NCI-H1930 (cell line): ENCODE data around the gene ZNF469.
"Not testable (repeated sequence)": the region's sequence is repeated elsewhere in the genome, so short reads cannot be mapped to it uniquely, and the experiment has no call there.

Experiments used
- DNase-seq, 2 experiments: peaks; one replicate each; lab custom pipeline; 2025; lab: John Stamatoyannopoulos, UW

The ZNF469 gene

DNA sequence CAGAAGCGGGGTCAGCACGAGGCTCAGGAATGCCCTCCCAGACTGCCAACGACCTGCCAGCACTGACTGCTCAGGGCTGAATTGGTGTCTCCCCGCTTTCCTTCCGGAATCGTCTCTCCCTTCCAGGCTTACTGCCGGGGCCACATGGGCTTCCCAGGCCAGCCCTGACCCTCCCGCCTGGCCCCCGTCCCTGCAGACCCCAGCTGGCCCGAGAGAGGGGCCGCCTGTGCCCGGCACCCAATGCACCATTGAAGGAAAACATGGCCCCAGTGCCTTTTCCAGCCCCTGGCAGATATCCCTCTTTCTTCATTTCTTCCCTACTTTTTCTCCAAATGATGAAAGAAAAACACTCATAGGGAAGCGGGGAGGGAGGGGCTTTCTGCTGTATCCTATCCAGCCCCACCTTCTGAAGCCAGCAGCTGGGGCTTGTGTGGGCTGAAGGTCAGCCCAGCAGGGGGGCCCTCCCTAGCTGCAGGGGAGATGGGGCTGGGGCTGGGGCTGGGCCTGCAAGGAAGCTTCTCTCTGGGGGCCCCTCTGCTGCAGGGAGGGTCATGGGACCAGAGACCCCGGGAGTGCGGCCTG, 25.9 kb downstream of the ZNF469 start:
- no peak for DNase-seq

DNA sequence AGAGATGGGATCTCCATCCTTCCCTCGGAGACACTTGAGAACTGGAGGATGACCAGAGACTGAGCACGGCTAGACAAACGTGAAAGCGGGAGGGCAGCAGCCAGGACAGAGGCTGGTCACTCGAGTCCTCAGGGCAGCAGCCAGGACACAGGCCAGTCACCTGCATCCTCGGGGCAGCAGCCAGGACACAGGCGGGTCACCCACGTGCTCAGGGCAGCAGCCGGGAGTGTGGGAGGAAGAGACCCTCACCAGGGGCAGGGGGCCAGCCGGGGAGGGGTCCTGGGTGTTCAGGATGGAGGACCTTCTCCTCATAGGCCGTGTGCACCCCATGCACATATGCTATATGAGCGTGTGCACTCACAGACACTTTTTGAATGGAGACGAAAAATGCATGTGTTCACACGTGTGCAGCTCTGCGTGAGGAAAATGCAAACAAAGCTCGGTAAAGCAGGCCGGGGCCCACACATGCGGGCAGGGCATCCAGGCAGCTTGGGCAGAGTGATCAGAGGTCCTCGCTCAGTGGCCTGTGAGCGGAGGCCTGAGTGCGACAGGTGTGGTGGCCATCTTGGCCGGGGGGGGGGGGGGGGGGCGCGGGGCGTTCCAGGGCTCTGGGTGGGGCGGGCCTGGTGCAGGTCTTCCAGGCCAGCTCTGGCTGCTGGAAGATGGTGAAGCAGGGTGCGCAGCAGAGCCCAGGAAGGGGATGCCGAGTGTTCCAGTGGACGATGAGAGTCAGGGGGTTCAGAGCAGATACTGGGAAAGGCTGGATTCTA, 26.7 kb downstream of the ZNF469 start:
- DNase-seq, result no peak

GRCh38 chr16:88410297-88410968, 27.7 kb downstream of the ZNF469 start:
- DNase-seq, result not testable (repeated sequence)

- no peak for DNase-seq
These were observed 29.3 kb downstream of the ZNF469 start for GRCh38 chr16:88411951-88412576.

DNA sequence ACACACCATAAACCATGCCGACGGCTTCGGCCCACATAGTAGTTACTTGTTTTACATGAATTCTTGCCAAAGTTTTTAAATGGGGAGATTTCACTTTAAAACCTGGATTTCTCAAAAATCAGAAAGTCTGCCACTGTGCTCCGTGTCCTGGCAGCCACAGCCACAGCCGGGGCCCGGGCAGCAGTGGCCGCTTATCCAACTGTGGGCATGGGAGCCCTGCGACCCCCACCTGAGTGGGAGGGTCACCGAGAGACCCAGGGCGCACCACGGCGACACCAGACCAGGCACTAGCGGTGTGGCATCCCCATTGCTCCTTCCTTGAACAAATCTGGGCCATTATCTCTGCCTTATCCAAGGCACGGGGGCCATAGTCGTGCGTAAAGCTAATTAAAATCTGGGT, 30.0 kb downstream of the ZNF469 start:
- no peak for DNase-seq

- DNase-seq, result no peak
These were observed 30.5 kb downstream of the ZNF469 start for GRCh38 chr16:88413231-88413630.

DNA sequence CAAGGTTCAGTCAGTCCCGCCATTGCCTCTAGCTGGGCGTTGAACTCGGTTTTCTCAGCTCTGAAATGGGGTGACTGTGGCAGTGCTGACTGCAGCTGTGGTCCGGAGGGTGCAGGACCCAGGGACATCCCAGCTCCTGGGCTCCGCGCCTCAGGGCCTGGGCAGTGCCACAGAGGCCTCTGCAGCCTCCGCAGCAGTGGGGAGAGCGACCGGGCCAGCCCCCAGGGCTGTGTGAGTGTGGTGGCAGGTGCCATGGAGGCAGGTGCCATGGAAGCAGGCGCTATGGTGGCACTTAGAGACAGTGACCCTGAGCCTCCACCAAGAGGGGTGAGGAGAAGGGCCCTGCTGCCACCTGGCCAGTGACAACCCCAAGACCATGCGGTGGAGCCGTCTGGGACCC, 30.9 kb downstream of the ZNF469 start:
- DNase-seq, result no peak

- no peak for DNase-seq
These were observed 32.0 kb downstream of the ZNF469 start for GRCh38 chr16:88414521-88415380.

GRCh38 chr16:88415381-88415705, 32.6 kb downstream of the ZNF469 start:
- DNase-seq, result no peak

- no peak for DNase-seq
These were observed 33.1 kb downstream of the ZNF469 start for GRCh38 chr16:88415713-88416323.

- DNase-seq, result no peak
These were observed 33.9 kb downstream of the ZNF469 start for GRCh38 chr16:88416686-88417085.

- DNase-seq, result no peak
These were observed 35.1 kb downstream of the ZNF469 start for GRCh38 chr16:88417684-88418476.

- DNase-seq, result no peak
These were observed 36.1 kb downstream of the ZNF469 start for GRCh38 chr16:88418869-88419268.

DNA sequence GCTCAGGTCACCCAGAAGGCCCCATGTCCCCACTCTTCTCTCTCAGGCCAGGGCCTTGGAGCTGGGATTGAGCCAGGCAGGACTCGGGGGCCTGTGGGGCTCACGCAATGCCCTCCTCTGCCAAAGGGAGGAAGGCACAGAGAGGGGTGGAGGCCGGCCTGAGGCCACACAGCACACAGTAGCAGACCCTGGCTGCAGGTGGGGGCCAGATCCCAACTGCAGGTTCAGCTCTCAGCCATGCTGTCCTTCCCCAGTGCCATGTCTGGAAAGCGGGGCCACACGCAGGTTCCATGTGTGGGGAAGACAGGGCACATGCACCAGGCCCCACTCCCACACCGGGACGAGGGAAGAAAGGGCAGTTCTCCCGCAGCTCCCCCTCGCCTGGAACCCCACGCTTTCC, 37.0 kb downstream of the ZNF469 start:
- DNase-seq, result no peak

- DNase-seq, result no peak
These were observed 37.7 kb downstream of the ZNF469 start for GRCh38 chr16:88420496-88420895.

- DNase-seq, result no peak
These were observed 38.5 kb downstream of the ZNF469 start for GRCh38 chr16:88421301-88421700.

DNA sequence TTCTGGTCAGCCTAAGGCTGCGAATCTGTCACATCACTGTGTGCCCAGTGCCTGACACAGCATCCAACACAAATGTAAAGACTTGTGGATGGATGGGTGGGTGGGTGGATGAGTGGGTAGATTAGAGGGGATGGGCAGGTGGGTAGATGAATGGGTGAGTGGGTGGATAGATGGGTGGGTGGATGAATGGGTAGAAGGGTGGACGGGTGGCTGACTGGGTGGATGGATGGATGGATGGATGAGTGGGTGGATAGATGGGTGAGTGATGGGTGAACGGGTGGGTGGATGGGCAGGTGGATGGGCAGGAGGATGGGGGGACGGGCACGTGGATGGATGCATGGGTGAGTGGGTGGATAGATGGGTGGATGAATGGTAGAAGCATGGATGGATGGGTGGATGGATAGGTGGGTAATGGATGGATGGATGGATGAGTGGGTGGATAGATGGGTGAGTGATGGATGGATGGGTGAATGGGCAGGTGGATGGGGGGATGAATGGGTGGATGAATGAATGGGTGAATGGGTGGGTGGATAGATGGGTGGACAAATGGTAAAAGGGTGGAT, 39.2 kb downstream of the ZNF469 start:
- DNase-seq, result no peak

- DNase-seq, result no peak
These were observed 40.1 kb downstream of the ZNF469 start for GRCh38 chr16:88422733-88423447.

DNA sequence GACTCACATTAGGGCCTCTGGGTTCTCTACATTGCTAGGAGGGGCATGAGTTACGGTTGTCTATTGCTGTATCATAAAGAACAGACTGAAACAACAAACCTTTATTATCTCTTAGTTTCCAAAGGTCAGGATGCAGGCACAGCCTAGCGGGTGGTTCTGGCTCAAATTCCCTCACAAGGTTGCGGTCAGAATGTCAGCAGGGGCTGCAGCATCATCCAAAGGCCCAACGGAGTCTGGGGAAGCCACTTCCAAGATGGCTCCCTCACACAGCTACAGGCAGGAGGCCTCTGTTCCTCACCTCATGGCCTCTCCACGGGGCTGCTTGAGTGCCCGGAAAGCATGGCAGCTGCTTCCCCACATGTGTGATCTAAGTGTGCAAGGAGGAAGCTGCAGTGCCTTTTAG, 40.7 kb downstream of the ZNF469 start:
- no peak for DNase-seq
